Activated naive CD8-positive, alpha-beta T cell treated with anti-CD3 and anti-CD28 coated beads for 36 hours (primary cell): ENCODE results near the gene RANBP17. TPM values are rescaled to one million over a fixed set of nuclear protein-coding genes. Genes with fewer than 3 reads are reported as not detected.
A peak's percentile ranks its signal among the peaks of the same experiment; 100 is the strongest.
"Not testable (repeated sequence)": the region's sequence is repeated elsewhere in the genome, so short reads cannot be mapped to it uniquely, and the experiment has no call there.

Source experiments
- DNase-seq: peaks from one replicate; pipeline ENCODE4 v3.0.0; 2021
- H3K27ac Mint-ChIP-seq: one replicate; pipeline ENCODE4 v1.8.0; 2022; ENCODE audit warnings: mild to moderate bottlenecking, moderate library complexity, mixed read lengths
- H3K27me3 Mint-ChIP-seq: one replicate; pipeline ENCODE4 v1.8.0; 2022; ENCODE audit warnings: mild to moderate bottlenecking, mixed read lengths
- H3K36me3 Mint-ChIP-seq: one replicate; pipeline ENCODE4 v1.8.0; 2021; ENCODE audit warnings: mild to moderate bottlenecking, mixed read lengths
- H3K4me1 Mint-ChIP-seq: one replicate; pipeline ENCODE4 v1.8.0; 2021; ENCODE audit warnings: mixed read lengths
- H3K4me3 Mint-ChIP-seq: one replicate; pipeline ENCODE4 v1.8.0; 2022; ENCODE audit warnings: mild to moderate bottlenecking, moderate library complexity, mixed read lengths
- H3K9me3 Mint-ChIP-seq: one replicate; pipeline ENCODE4 v1.8.0; 2022; ENCODE audit warnings: mixed read lengths
- total RNA-seq, 2 experiments: library from RNA; stranded (reverse); gene quantifications; one replicate each; pipeline ENCODE4 v1.2.3, GENCODE V29; 2021

RANBP17 gene
- under 1 TPM; 0.30 to 0.35 TPM for total RNA-seq

GRCh38 chr5:170861917-170862766 lies at the start of gene RANBP17:
TSS of gene RANBP17 (plus strand) at chr5:170862018.
- Mint-ChIP-seq H3K27ac (no peak within 1 kb of the TSS), H3K4me1 (peaks cover 2% of the 10 kb centered on the region), H3K36me3 (peaks cover 20% of the 10 kb centered on the region), H3K4me3 (peak within 1 kb of the TSS; percentile 18), H3K27me3 (peaks cover 55% of the 10 kb centered on the region), H3K9me3 (peaks cover 21% of the 10 kb centered on the region)
- peak; percentile 2 for DNase-seq

- DNase-seq: no peak
- Mint-ChIP-seq H3K27me3 (peaks cover 16% of the 10 kb centered on the region), H3K4me1 (no peaks in the 10 kb centered on the region), H3K9me3 (no peaks in the 10 kb centered on the region), H3K36me3 (no peaks in the 10 kb centered on the region), H3K27ac (no peak overlapping the region), H3K4me3 (no peak overlapping the region)
Observed at GRCh38 chr5:170813231-170813630, 48.6 kb upstream of the RANBP17 start.

GRCh38 chr5:170817195-170817594 lies 44.6 kb upstream of the RANBP17 start:
- Mint-ChIP-seq H3K9me3 (no peaks in the 10 kb centered on the region), H3K4me3 (no peak overlapping the region), H3K27ac (no peak overlapping the region), H3K4me1 (no peaks in the 10 kb centered on the region), H3K36me3 (no peaks in the 10 kb centered on the region), H3K27me3 (no peaks in the 10 kb centered on the region)
- DNase-seq: no peak

GRCh38 chr5:170818232-170818631 lies 43.6 kb upstream of the RANBP17 start:
- H3K9me3 Mint-ChIP-seq: no peaks in the 10 kb centered on the region
- no peaks in the 10 kb centered on the region for H3K27me3 Mint-ChIP-seq
- no peaks in the 10 kb centered on the region for H3K4me1 Mint-ChIP-seq
- H3K27ac Mint-ChIP-seq: no peak overlapping the region
- no peak overlapping the region for H3K4me3 Mint-ChIP-seq
- no peaks in the 10 kb centered on the region for H3K36me3 Mint-ChIP-seq
- DNase-seq: no peak

- no peaks in the 10 kb centered on the region for H3K27me3 Mint-ChIP-seq
- DNase-seq: no peak
- no peak overlapping the region for H3K27ac Mint-ChIP-seq
- H3K4me3 Mint-ChIP-seq: no peak overlapping the region
- H3K36me3 Mint-ChIP-seq: no peaks in the 10 kb centered on the region
- H3K9me3 Mint-ChIP-seq: no peaks in the 10 kb centered on the region
- no peaks in the 10 kb centered on the region for H3K4me1 Mint-ChIP-seq
Observed at GRCh38 chr5:170819824-170820223, 42.0 kb upstream of the RANBP17 start.

- Mint-ChIP-seq H3K4me1 (no peaks in the 10 kb centered on the region), H3K36me3 (no peaks in the 10 kb centered on the region), H3K9me3 (no peaks in the 10 kb centered on the region), H3K4me3 (no peak overlapping the region), H3K27ac (no peak overlapping the region), H3K27me3 (no peaks in the 10 kb centered on the region)
- DNase-seq: no peak
Observed at GRCh38 chr5:170821257-170821800, 40.5 kb upstream of the RANBP17 start.

GRCh38 chr5:170826117-170826516 lies 35.7 kb upstream of the RANBP17 start:
- H3K4me1 Mint-ChIP-seq: no peaks in the 10 kb centered on the region
- no peaks in the 10 kb centered on the region for H3K36me3 Mint-ChIP-seq
- H3K4me3 Mint-ChIP-seq: no peak overlapping the region
- no peaks in the 10 kb centered on the region for H3K9me3 Mint-ChIP-seq
- DNase-seq: no peak
- H3K27ac Mint-ChIP-seq: no peak overlapping the region
- H3K27me3 Mint-ChIP-seq: no peaks in the 10 kb centered on the region

- Mint-ChIP-seq H3K4me1 (no peaks in the 10 kb centered on the region), H3K36me3 (no peaks in the 10 kb centered on the region), H3K9me3 (peaks cover 5% of the 10 kb centered on the region), H3K27me3 (peaks cover 2% of the 10 kb centered on the region), H3K4me3 (no peak overlapping the region), H3K27ac (no peak overlapping the region)
- no peak for DNase-seq
Observed at GRCh38 chr5:170832241-170832640, 29.6 kb upstream of the RANBP17 start.

GRCh38 chr5:170833981-170834380 lies 27.8 kb upstream of the RANBP17 start:
- not testable (repeated sequence) for H3K27me3 Mint-ChIP-seq, H3K4me3 Mint-ChIP-seq, H3K27ac Mint-ChIP-seq, H3K4me1 Mint-ChIP-seq, DNase-seq, H3K9me3 Mint-ChIP-seq, H3K36me3 Mint-ChIP-seq

GRCh38 chr5:170836226-170836625 lies 25.6 kb upstream of the RANBP17 start:
- H3K4me3 Mint-ChIP-seq: no peak overlapping the region
- DNase-seq: no peak
- H3K4me1 Mint-ChIP-seq: no peaks in the 10 kb centered on the region
- H3K9me3 Mint-ChIP-seq: peaks cover 5% of the 10 kb centered on the region
- H3K36me3 Mint-ChIP-seq: no peaks in the 10 kb centered on the region
- H3K27me3 Mint-ChIP-seq: peaks cover 8% of the 10 kb centered on the region
- no peak overlapping the region for H3K27ac Mint-ChIP-seq

- H3K36me3 Mint-ChIP-seq: no peaks in the 10 kb centered on the region
Observed at GRCh38 chr5:170843870-170844269, 17.9 kb upstream of the RANBP17 start.

GRCh38 chr5:170844651-170845050 lies 17.2 kb upstream of the RANBP17 start:
- Mint-ChIP-seq H3K4me3 (no peak overlapping the region), H3K27ac (no peak overlapping the region), H3K36me3 (no peaks in the 10 kb centered on the region), H3K4me1 (no peaks in the 10 kb centered on the region), H3K27me3 (peaks cover 10% of the 10 kb centered on the region), H3K9me3 (no peaks in the 10 kb centered on the region)
- DNase-seq: no peak

More at GRCh38 chr5:170843870-170844269, 17.9 kb upstream of the RANBP17 start:
- Mint-ChIP-seq H3K4me3 (no peak overlapping the region), H3K27me3 (peaks cover 10% of the 10 kb centered on the region), H3K9me3 (no peaks in the 10 kb centered on the region), H3K4me1 (no peaks in the 10 kb centered on the region), H3K27ac (no peak overlapping the region)
- DNase-seq: no peak

- no peak overlapping the region for H3K27ac Mint-ChIP-seq
Observed at GRCh38 chr5:170846416-170846815, 15.4 kb upstream of the RANBP17 start.

GRCh38 chr5:170846846-170847245 lies 15.0 kb upstream of the RANBP17 start:
- H3K27ac Mint-ChIP-seq: no peak overlapping the region
- peaks cover 12% of the 10 kb centered on the region for H3K27me3 Mint-ChIP-seq
- H3K9me3 Mint-ChIP-seq: no peaks in the 10 kb centered on the region
- no peaks in the 10 kb centered on the region for H3K4me1 Mint-ChIP-seq
- no peak overlapping the region for H3K4me3 Mint-ChIP-seq
- no peak for DNase-seq
- H3K36me3 Mint-ChIP-seq: no peaks in the 10 kb centered on the region

More at GRCh38 chr5:170846416-170846815, 15.4 kb upstream of the RANBP17 start:
- H3K36me3 Mint-ChIP-seq: no peaks in the 10 kb centered on the region
- no peak for DNase-seq
- peaks cover 10% of the 10 kb centered on the region for H3K27me3 Mint-ChIP-seq
- no peak overlapping the region for H3K4me3 Mint-ChIP-seq
- H3K9me3 Mint-ChIP-seq: no peaks in the 10 kb centered on the region
- no peaks in the 10 kb centered on the region for H3K4me1 Mint-ChIP-seq

- Mint-ChIP-seq H3K9me3 (no peaks in the 10 kb centered on the region), H3K4me3 (no peak overlapping the region)
Observed at GRCh38 chr5:170848033-170848432, 13.8 kb upstream of the RANBP17 start.

GRCh38 chr5:170849374-170849773 lies 12.4 kb upstream of the RANBP17 start:
- Mint-ChIP-seq H3K9me3 (no peaks in the 10 kb centered on the region), H3K4me1 (no peaks in the 10 kb centered on the region), H3K36me3 (no peaks in the 10 kb centered on the region), H3K27ac (no peak overlapping the region), H3K27me3 (peaks cover 19% of the 10 kb centered on the region), H3K4me3 (no peak overlapping the region)
- no peak for DNase-seq

More at GRCh38 chr5:170848033-170848432, 13.8 kb upstream of the RANBP17 start:
- Mint-ChIP-seq H3K36me3 (no peaks in the 10 kb centered on the region), H3K4me1 (no peaks in the 10 kb centered on the region), H3K27ac (no peak overlapping the region), H3K27me3 (peaks cover 15% of the 10 kb centered on the region)
- DNase-seq: no peak
